Smooth muscle cell (in vitro differentiated cells): Measurements from ENCODE around the gene METTL1. TPM values are rescaled to one million over a fixed set of nuclear protein-coding genes. Genes with fewer than 3 reads are reported as not detected.
"Not testable (repeated sequence)": the region's sequence is repeated elsewhere in the genome, so short reads cannot be mapped to it uniquely, and the experiment has no call there.

ENCODE experiments used
- DNase-seq: peaks from one replicate; lab custom pipeline; 2025; ENCODE audit not compliant: unreplicated experiment; lab: John Stamatoyannopoulos, UW
- H2AFZ ChIP-seq: fragments of 200-600 bp; sonication (generic); 2 replicates; pipeline ENCODE4 v1.6.0; 2016; ENCODE audit warnings: antibody characterized with exemption, low read depth, mild to moderate bottlenecking
- H3F3A ChIP-seq: fragments of 200-600 bp; sonication (generic); 2 replicates; pipeline ENCODE4 v1.6.0; 2017; ENCODE audit warnings: antibody characterized with exemption, low read depth
- H3K27ac ChIP-seq: fragments of 200-600 bp; sonication (generic); 2 replicates; pipeline ENCODE4 v1.5.1; 2016; ENCODE audit warnings: low read depth, mild to moderate bottlenecking
- H3K27me3 ChIP-seq: fragments of 200-600 bp; sonication (generic); 2 replicates; pipeline ENCODE4 v1.6.1; 2016; ENCODE audit warnings: low read depth, mild to moderate bottlenecking
- H3K36me3 ChIP-seq: fragments of 200-600 bp; sonication (generic); 2 replicates; pipeline ENCODE4 v1.5.1; 2016; ENCODE audit warnings: low read depth
- H3K4me1 ChIP-seq: fragments of 200-600 bp; sonication (generic); 2 replicates; pipeline ENCODE4 v1.5.1; 2016; ENCODE audit warnings: low read depth
- H3K4me2 ChIP-seq: fragments of 200-600 bp; sonication (generic); 2 replicates; pipeline ENCODE4 v1.6.0; 2016; ENCODE audit warnings: mild to moderate bottlenecking
- H3K4me3 ChIP-seq: fragments of 200-600 bp; sonication (generic); 2 replicates; pipeline ENCODE4 v1.5.1; 2016; ENCODE audit warnings: mild to moderate bottlenecking
- H3K79me2 ChIP-seq: fragments of 200-600 bp; sonication (generic); 2 replicates; pipeline ENCODE4 v1.6.0; 2016; ENCODE audit warnings: low read depth, mild to moderate bottlenecking
- H3K9ac ChIP-seq: fragments of 200-600 bp; sonication (generic); 2 replicates; pipeline ENCODE4 v1.6.0; 2016; ENCODE audit warnings: low read depth
- H3K9me3 ChIP-seq: fragments of 200-600 bp; sonication (generic); replicated peaks from 2 replicates; pipeline ENCODE4 v1.5.1; 2016; ENCODE audit warnings: low read depth
- H4K20me1 ChIP-seq: fragments of 200-600 bp; sonication (generic); 2 replicates; pipeline ENCODE4 v1.6.0; 2016; ENCODE audit warnings: low read depth
- CTCF ChIP-seq: fragments of 200-600 bp; sonication (generic); IDR thresholded peaks from 2 replicates; pipeline ENCODE4 v1.5.1; 2017; ENCODE audit warnings: borderline replicate concordance, mild to moderate bottlenecking, antibody characterized with exemption; ENCODE audit not compliant: insufficient read depth, poor library complexity, severe bottlenecking
- WGBS: methylation state at CpG from one replicate; pipeline ENCODE4 v1.1.7; 2016; ENCODE audit warnings: low lambda C conversion rate; 5-methylcytosine and 5-hydroxymethylcytosine counted together
- polyA plus RNA-seq: library from polyadenylated mRNA; unstranded; fragments of >200 nt; fragmentation: Nextera tagmentation; extraction: Ambion mirVana; gene quantifications from 2 replicates; pipeline ENCODE4 v1.2.1, GENCODE V29; 2016
- total RNA-seq: library from RNA; depleted of rRNA; stranded (reverse); fragments of >200 nt; gene quantifications from 2 replicates; pipeline ENCODE4 v1.2.3, GENCODE V29; 2014

Gene METTL1
- total and polyA plus RNA-seq, 2 experiments from 2014 or later = 4.1 to 20.3 TPM

DNA sequence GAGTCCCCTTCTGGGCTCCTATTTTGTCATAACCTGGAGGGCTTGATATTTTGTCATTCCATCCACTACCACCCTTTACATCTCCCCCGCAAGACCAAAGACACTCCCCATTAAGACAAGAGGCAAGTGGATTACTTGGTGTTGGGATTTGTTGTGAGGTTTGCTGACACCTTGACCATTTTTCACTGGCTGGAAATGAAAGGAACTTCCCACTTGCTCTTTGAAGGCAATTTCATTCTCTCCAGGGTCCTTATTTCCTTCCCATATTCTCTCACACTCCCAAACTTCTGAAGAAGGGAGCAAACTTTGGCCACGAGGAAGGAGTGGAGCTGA lies 48.3 kb downstream of the METTL1 start:
- DNase-seq = no peak
- H3K9ac ChIP-seq = no peak overlapping the region
- H3K9me3 ChIP-seq = no peaks in the 10 kb centered on the region
- H3K4me1 ChIP-seq = peaks cover 3% of the 10 kb centered on the region
- H4K20me1 ChIP-seq = no peaks in the 10 kb centered on the region
- peaks cover 41% of the 10 kb centered on the region for H3K27me3 ChIP-seq
- WGBS = 58% methylated on average over 2 of the region's 2 CpGs
- no peak overlapping the region for H3K27ac ChIP-seq
- H3K79me2 ChIP-seq = no peaks in the 10 kb centered on the region
- H3K4me2 ChIP-seq = no peak overlapping the region
- H3K4me3 ChIP-seq = no peak overlapping the region
- no peak for TF ChIP-seq CTCF
- H3K36me3 ChIP-seq = no peaks in the 10 kb centered on the region
- no peaks in the 10 kb centered on the region for H3F3A ChIP-seq
- H2AFZ ChIP-seq = no peak overlapping the region

GRCh38 chr12:57722716-57723629 lies 48.9 kb downstream of the METTL1 start:
- 73% methylated on average over 11 of the region's 11 CpGs for WGBS
- TF ChIP-seq CTCF = no peak
- peaks cover 35% of the 10 kb centered on the region for H3K27me3 ChIP-seq

DNA sequence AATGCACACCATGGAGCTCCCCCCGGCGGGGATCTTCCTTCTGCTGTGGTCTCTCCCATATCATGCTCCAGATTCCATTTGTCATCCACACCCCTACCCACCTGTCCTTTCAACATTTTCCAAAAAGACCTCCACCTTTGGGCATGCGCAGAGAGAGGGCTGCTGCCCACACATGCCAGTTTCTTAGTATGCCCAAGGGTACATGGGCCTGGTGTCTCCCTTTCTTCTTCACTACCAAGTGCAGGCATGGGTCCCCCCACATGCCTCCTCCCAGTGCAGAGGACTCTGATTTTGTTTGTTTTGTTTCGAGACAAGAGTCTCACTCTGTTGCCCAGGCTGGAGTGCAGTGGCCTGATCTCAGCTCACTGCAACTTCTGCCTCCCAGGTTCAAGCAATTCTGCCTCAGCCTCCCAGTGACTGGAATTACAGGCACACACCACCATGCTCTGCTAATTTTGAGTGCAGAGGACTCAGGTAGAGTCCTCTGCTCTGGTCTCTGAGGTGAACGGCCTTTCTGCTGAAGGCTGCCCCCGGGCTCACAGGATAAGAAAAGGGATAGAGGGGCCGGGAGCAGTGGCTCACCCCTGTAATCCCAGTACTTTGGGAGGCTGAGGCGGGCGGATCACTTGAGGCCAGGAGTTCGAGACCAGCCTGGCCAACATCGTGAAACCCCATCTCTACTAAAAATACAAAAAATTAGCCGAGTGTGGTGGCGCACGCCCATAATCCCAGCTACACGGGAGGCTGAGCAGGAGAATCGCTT lies 49.9 kb downstream of the METTL1 start:
- H3K36me3 ChIP-seq, H3K9me3 ChIP-seq, H4K20me1 ChIP-seq, H2AFZ ChIP-seq, H3K4me1 ChIP-seq, H3K27ac ChIP-seq, DNase-seq, H3K4me3 ChIP-seq, H3K79me2 ChIP-seq, H3K9ac ChIP-seq, H3F3A ChIP-seq, H3K4me2 ChIP-seq: not testable (repeated sequence)
- WGBS = 96% methylated on average over 16 of the region's 16 CpGs
- H3K27me3 ChIP-seq = peaks cover 26% of the 10 kb centered on the region

More at GRCh38 chr12:57722716-57723629, 48.9 kb downstream of the METTL1 start:
- no peaks in the 10 kb centered on the region for H3F3A ChIP-seq
- H3K9ac ChIP-seq = no peak overlapping the region
- H3K9me3 ChIP-seq = no peaks in the 10 kb centered on the region
- H3K79me2 ChIP-seq = no peaks in the 10 kb centered on the region
- no peak overlapping the region for H3K4me2 ChIP-seq
- peaks cover 3% of the 10 kb centered on the region for H3K4me1 ChIP-seq
- H3K27ac ChIP-seq = no peak overlapping the region
- H3K36me3 ChIP-seq = no peaks in the 10 kb centered on the region
- no peak overlapping the region for H3K4me3 ChIP-seq
- DNase-seq = no peak
- no peak overlapping the region for H2AFZ ChIP-seq
- no peaks in the 10 kb centered on the region for H4K20me1 ChIP-seq
